ENCODE results near the gene ELN.

The ELN gene

DNA sequence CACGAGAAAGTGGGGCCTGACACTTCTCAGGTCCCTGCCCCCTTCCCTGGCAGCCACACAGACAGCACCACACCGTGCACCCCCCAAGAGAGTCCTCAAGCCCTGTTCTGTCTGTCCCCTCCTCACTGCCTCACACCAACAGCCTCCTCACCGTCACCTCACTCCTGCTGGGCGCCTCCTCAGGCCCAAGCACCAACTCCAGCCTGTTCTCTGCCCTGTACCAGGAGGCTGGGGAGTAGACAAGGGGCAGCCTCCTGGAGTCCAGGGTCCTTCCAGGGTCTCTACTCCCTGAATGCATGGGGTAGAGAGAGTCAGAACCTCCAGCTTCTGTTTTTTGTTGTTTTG lies 26.9 kb upstream of the ELN start:
- TF ChIP-seq, protein P1, sequence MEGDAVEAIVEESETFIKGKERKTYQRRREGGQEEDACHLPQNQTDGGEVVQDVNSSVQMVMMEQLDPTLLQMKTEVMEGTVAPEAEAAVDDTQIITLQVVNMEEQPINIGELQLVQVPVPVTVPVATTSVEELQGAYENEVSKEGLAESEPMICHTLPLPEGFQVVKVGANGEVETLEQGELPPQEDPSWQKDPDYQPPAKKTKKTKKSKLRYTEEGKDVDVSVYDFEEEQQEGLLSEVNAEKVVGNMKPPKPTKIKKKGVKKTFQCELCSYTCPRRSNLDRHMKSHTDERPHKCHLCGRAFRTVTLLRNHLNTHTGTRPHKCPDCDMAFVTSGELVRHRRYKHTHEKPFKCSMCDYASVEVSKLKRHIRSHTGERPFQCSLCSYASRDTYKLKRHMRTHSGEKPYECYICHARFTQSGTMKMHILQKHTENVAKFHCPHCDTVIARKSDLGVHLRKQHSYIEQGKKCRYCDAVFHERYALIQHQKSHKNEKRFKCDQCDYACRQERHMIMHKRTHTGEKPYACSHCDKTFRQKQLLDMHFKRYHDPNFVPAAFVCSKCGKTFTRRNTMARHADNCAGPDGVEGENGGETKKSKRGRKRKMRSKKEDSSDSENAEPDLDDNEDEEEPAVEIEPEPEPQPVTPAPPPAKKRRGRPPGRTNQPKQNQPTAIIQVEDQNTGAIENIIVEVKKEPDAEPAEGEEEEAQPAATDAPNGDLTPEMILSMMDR (IDR thresholded peaks at IDR 0.05), result no peak
- H3K4me3 ChIP-seq, result no peak overlapping the region
- H3K27ac ChIP-seq, result peak overlapping the region; percentile 83 to 96
- DNase-seq (ENCODE audit: low spot score), result no peak

DNA sequence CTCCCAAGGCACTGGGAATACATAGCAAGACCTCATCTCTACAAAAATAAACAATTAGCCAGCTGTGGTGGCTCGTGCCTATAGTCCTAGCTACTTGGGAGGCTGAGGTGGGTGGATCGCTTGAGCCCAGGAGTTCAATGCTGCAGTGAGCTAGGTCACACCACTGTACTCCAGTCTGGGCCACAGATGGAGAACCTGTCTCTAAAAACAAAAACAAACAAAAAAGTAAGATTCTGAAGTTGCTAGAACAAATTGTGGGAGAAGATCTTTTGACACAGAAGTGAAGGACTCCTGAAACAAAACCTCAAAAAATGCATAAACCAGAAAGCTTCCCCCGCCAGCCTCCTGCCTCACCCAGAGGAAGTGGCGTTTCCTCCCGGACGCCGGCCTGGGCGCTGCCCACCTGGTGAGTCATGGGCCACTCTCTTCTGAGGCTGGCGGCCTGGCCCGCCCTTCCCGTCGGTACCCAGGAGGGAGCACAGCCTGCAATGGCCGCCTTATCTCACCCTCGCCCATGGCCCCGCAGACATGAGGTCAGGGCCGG lies 25.4 kb upstream of the ELN start:
- H3K4me3 ChIP-seq, result peak overlapping the region; percentile 24
- TF ChIP-seq, protein P1 (IDR thresholded peaks at IDR 0.05), result no peak
- no peak for DNase-seq (ENCODE audit: low spot score)
- peak overlapping the region; percentile 83 to 96 for H3K27ac ChIP-seq

DNA sequence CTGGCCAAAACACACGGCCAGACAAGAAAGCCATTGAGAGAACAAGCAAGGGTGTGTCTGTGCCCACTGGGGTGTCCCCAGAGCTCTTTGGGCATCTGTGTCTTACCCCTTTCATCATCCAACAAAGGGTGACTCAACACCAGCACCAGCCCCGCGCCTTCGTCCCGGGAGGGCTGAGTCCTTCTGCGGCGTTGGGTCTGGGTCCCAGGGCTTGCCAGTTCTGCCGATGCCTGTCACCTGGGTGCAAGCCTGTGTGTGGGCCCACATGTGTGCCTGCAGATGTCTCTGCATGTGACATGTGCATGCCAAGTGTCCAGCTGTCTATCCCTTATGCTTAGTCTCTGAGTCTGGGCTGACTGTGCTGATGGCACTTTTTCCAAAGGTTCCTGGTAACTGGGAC lies 24.4 kb upstream of the ELN start:
- H3K27ac ChIP-seq, result peak overlapping the region; percentile 83 to 96

GRCh38 chr7:74006032-74006431 lies 21.9 kb upstream of the ELN start:
- H3K4me3 ChIP-seq, result no peak overlapping the region
- TF ChIP-seq, protein P1 (IDR thresholded peaks at IDR 0.05), result no peak
- no peak for DNase-seq (ENCODE audit: low spot score)
- peak overlapping the region; percentile 65 to 97 for H3K27ac ChIP-seq

More for the DNA sequence above, 24.4 kb upstream of the ELN start:
- TF ChIP-seq, protein P1 (IDR thresholded peaks at IDR 0.05), result no peak
- no peak for DNase-seq (ENCODE audit: low spot score)
- no peak overlapping the region for H3K4me3 ChIP-seq

DNA sequence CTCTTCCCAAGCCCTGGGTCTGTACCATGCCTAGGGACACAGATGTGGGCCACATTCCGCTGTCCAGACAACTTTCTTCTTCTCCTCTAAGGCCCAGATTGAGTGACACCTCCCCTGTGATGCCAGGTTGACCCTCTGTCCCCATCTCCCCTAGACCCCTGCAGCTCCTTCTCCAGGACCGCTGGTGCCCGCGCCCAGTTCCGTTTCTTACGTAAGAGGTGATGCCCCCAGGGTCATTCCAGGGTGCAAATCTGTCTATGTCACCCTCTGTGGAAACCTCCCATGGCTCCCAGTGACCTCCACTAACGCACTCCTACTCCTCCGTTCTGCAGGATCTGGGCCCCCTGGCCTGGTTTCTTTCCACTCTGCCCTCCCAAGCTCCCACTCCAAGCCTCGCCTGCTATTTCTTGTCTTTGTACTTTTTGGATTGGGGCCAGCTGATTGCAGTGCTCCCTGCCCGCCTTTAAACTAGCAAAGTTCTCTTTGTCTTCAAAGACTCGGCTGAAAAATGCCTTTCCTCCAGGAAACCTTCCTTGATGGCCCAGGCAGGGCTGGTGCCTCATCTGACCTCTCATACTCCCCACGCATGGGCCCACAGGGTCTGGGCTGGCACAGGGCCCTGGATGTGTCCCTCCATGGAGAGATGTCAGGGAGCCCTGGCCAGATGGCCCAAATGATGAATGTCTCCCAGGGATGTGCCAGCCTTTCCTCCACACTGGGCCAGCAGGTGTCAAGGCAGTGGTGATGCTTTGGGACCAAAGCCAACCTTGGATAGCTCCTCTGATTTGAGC lies 21.3 kb upstream of the ELN start:
- Histone ChIP-seq H3K27ac (peak overlapping the region; percentile 65 to 97), H3K4me3 (no peak overlapping the region)
- TF ChIP-seq, protein P1 (IDR thresholded peaks at IDR 0.05), result no peak
- DNase-seq (ENCODE audit: low spot score), result no peak

- Histone ChIP-seq H3K4me3 (no peak overlapping the region), H3K27ac (peak overlapping the region; percentile 65 to 97)
- no peak for DNase-seq (ENCODE audit: low spot score)
- TF ChIP-seq, protein P1 (IDR thresholded peaks at IDR 0.05), result no peak
Observed at GRCh38 chr7:74007242-74007567, 20.8 kb upstream of the ELN start.

- H3K4me3 ChIP-seq, result no peak overlapping the region
- TF ChIP-seq, protein P1 (IDR thresholded peaks at IDR 0.05), result no peak
- DNase-seq (ENCODE audit: low spot score), result no peak
- peak overlapping the region; percentile 46 to 97 for H3K27ac ChIP-seq
Observed at GRCh38 chr7:74008687-74009086, 19.3 kb upstream of the ELN start.
